GM12872 (cell line): ENCODE data around the gene SEC31B.

Experiments used
- TF ChIP-seq, protein P1 (sequence below): IDR thresholded peaks from 3 replicates; pipeline ENCODE4 v1.5.1; 2011; ENCODE audit warnings: low read depth, mild to moderate bottlenecking, low read length, moderate library complexity; ENCODE audit not compliant: insufficient read depth

SEC31B gene

DNA sequence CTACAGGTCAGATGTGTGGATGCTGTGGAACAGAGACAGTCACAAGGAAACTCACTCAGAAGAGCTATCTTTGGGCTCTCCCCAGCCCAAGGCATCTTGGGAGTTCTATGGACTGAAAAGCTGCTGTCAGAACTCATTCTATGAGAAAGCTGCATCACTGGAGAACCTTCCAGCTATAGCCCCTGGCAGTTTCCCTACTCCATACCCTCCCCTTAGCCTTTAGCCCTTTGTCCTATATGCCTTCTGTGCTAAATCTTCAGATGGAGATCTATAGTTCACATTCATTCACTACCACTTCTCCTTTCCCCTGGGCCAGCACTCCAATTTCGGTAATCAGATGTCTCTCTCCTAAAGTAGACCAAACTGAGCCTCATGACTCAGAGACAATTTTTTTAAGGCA is 49.9 kb downstream of the SEC31B start:
- TF ChIP-seq, protein P1, sequence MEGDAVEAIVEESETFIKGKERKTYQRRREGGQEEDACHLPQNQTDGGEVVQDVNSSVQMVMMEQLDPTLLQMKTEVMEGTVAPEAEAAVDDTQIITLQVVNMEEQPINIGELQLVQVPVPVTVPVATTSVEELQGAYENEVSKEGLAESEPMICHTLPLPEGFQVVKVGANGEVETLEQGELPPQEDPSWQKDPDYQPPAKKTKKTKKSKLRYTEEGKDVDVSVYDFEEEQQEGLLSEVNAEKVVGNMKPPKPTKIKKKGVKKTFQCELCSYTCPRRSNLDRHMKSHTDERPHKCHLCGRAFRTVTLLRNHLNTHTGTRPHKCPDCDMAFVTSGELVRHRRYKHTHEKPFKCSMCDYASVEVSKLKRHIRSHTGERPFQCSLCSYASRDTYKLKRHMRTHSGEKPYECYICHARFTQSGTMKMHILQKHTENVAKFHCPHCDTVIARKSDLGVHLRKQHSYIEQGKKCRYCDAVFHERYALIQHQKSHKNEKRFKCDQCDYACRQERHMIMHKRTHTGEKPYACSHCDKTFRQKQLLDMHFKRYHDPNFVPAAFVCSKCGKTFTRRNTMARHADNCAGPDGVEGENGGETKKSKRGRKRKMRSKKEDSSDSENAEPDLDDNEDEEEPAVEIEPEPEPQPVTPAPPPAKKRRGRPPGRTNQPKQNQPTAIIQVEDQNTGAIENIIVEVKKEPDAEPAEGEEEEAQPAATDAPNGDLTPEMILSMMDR, result no peak

GRCh38 chr10:100468978-100469377 is 50.7 kb downstream of the SEC31B start:
- TF ChIP-seq, protein P1, result no peak

DNA sequence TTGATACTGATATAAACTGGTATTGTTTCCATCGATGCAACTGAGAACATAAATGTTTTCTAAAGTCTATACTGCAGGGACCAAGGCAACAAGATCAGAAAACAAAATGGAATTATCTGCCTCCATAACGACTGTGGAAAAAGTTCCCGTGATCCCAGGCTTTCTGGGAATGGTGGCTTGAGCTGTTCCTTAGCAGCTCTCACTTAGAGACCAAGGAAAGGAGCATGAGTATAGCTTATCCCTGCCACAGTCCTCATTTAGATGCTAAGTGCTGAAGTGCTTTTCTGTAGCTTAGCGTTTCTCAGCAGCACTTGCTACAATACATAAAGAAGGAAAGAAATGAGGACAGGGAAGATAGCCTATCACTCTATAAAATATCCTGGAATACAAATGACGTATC is 51.3 kb downstream of the SEC31B start:
- TF ChIP-seq, protein P1, result no peak

DNA sequence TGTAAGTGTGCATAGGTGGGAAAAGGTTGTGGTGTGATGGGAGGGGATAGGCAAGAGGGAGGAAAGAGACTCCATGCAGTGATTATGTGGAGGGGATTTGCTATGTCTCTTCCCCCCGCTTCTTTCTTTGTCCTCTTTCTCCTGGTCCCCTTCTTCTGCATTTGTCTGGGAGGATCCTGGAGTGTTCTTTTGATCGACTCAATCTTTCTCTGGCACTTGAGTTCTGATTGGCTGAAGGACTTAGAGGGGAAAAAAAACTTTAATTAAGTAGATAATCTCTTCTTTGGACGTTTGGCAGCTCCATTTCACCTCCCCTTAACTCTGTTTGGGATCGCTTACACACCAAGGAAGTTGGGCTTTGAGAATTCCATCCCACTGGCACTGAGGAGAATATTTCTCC is 57.0 kb downstream of the SEC31B start, which contains the start of gene WNT8B:
Gene WNT8B (plus strand): TSS at position 301 of the 400 bp plus-strand sequence. CDS start 160 bp downstream, outside the sequence.
- TF ChIP-seq, protein P1, result no peak

DNA sequence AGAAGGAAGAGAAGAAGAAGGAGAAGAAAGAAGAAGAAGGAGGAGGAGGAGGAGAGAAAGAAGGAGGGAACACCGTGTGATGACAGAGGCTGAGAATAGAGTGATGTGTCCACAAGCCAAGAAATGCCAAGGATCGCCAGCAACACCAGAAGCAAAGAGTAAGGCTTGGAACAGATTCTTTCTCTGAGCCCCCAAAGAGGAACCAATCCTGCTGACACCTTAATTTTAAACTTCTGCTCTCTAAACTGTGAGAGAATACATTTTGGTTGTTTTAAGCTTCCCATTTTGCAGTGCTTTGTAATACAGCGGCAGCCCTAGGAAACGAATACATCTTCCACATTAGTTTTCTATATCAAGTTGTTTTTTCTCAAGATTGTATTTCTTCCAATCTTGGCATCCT is 70.7 kb downstream of the SEC31B start:
- TF ChIP-seq, protein P1, result no peak

GRCh38 chr10:100447663-100448062 is 72.0 kb downstream of the SEC31B start:
- TF ChIP-seq, protein P1, result no peak

DNA sequence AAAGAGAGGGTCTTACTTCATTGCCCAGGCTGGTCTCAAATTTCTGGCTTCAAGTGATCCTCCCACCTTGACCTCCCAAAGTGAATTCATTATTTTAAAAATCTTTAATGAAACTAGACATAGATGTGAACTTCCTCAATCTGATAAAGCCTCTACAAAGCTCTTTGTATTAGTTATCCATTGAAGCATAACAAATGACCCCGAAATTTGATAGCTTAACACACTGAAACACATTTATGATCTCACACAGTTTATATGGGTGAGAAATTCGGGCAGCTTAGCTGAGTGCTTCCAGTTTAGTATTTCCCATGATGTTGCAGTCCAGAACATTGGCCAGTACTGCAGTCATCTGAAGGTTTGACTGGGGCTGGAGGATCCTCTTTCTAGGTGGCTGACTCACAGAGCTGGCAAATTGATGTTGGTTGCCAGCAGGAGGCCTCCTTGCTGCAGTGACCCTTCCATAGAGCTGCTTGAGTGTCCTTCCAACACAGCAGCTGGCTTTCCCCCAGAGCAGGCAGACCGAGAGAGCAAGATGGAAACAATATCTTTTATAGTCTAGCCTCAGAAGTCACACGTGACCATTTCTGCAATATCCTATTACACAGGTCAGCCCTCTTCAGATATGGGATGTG is 73.4 kb downstream of the SEC31B start:
- TF ChIP-seq, protein P1, result no peak
